ENCODE data around the gene JAK2.

JAK2 gene

GRCh38 chr9:5042661-5043178 lies 57.6 kb downstream of the JAK2 start:
- no peak for DNase-seq (ENCODE audit: low read depth in 1 of 2, low spot score in 1 of 2)
- TF ChIP-seq SPI1 (IDR thresholded peaks at IDR 0.05; ENCODE audit: borderline replicate concordance, low read depth), result no peak
- TF ChIP-seq CTCF (IDR thresholded peaks at IDR 0.05; ENCODE audit: insufficient read depth, low read length), result no peak
- TF ChIP-seq, protein P1, sequence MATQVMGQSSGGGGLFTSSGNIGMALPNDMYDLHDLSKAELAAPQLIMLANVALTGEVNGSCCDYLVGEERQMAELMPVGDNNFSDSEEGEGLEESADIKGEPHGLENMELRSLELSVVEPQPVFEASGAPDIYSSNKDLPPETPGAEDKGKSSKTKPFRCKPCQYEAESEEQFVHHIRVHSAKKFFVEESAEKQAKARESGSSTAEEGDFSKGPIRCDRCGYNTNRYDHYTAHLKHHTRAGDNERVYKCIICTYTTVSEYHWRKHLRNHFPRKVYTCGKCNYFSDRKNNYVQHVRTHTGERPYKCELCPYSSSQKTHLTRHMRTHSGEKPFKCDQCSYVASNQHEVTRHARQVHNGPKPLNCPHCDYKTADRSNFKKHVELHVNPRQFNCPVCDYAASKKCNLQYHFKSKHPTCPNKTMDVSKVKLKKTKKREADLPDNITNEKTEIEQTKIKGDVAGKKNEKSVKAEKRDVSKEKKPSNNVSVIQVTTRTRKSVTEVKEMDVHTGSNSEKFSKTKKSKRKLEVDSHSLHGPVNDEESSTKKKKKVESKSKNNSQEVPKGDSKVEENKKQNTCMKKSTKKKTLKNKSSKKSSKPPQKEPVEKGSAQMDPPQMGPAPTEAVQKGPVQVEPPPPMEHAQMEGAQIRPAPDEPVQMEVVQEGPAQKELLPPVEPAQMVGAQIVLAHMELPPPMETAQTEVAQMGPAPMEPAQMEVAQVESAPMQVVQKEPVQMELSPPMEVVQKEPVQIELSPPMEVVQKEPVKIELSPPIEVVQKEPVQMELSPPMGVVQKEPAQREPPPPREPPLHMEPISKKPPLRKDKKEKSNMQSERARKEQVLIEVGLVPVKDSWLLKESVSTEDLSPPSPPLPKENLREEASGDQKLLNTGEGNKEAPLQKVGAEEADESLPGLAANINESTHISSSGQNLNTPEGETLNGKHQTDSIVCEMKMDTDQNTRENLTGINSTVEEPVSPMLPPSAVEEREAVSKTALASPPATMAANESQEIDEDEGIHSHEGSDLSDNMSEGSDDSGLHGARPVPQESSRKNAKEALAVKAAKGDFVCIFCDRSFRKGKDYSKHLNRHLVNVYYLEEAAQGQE (IDR thresholded peaks at IDR 0.05; ENCODE audit: insufficient replicate concordance, low read depth), result no peak
- no peak for TF ChIP-seq POLR2AphosphoS5 (IDR thresholded peaks at IDR 0.05; ENCODE audit: low read depth)
- TF ChIP-seq GABPA (IDR thresholded peaks at IDR 0.05; ENCODE audit: low read depth), result no peak
- Histone ChIP-seq H3K27me3 (ENCODE audit: insufficient read depth, poor library complexity, severe bottlenecking) (no peaks in the 10 kb centered on the region), H3K4me3 (replicated peaks; ENCODE audit: insufficient read depth, low read length) (no peak overlapping the region), H3K27ac (replicated peaks) (no peak overlapping the region)

DNA sequence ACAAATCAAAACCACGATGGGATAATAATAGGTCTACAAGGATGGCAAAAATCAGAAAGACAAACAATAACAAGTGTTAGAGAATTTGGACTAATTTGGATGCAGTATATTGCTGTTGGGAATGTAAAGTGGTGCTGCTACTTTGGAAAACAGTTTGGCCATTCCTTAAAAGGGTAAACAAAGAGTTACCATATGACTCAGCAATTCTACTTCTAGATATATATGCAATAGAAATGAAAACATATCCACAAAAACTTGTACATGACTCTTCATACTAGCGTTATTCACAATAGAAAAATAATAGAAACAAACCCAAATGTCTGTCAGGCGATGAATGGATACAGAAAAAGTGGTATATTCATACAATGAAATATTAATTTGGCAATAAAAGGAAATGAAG lies 58.3 kb downstream of the JAK2 start:
- TF ChIP-seq CTCF (IDR thresholded peaks at IDR 0.05; ENCODE audit: insufficient read depth, low read length) (no peak), GABPA (IDR thresholded peaks at IDR 0.05; ENCODE audit: low read depth) (no peak), POLR2AphosphoS5 (IDR thresholded peaks at IDR 0.05; ENCODE audit: low read depth) (no peak), SPI1 (IDR thresholded peaks at IDR 0.05; ENCODE audit: borderline replicate concordance, low read depth) (no peak)
- TF ChIP-seq, protein P1 (IDR thresholded peaks at IDR 0.05; ENCODE audit: insufficient replicate concordance, low read depth), result no peak
- Histone ChIP-seq H3K4me3 (replicated peaks; ENCODE audit: insufficient read depth, low read length) (no peak overlapping the region), H3K27ac (replicated peaks) (no peak overlapping the region), H3K27me3 (ENCODE audit: insufficient read depth, poor library complexity, severe bottlenecking) (no peaks in the 10 kb centered on the region)
- no peak for DNase-seq (ENCODE audit: low read depth in 1 of 2, low spot score in 1 of 2)

- no peak overlapping the region for H3K27ac ChIP-seq (replicated peaks)
- TF ChIP-seq SPI1 (IDR thresholded peaks at IDR 0.05; ENCODE audit: borderline replicate concordance, low read depth) (no peak), GABPA (IDR thresholded peaks at IDR 0.05; ENCODE audit: low read depth) (no peak), POLR2AphosphoS5 (IDR thresholded peaks at IDR 0.05; ENCODE audit: low read depth) (no peak), CTCF (IDR thresholded peaks at IDR 0.05; ENCODE audit: insufficient read depth, low read length) (no peak)
- TF ChIP-seq, protein P1 (IDR thresholded peaks at IDR 0.05; ENCODE audit: insufficient replicate concordance, low read depth), result no peak
Observed at GRCh38 chr9:5044160-5044559, 59.1 kb downstream of the JAK2 start.

More at GRCh38 chr9:5044160-5044559, 59.1 kb downstream of the JAK2 start:
- no peak for DNase-seq (ENCODE audit: low read depth in 1 of 2, low spot score in 1 of 2)
- no peaks in the 10 kb centered on the region for H3K27me3 ChIP-seq (ENCODE audit: insufficient read depth, poor library complexity, severe bottlenecking)
- H3K4me3 ChIP-seq (replicated peaks; ENCODE audit: insufficient read depth, low read length), result no peak overlapping the region
